Right renal pelvis (tissue), 4 donors: ENCODE measurements around the gene AFF2. TPM values are rescaled to one million over a fixed set of nuclear protein-coding genes. Genes with fewer than 3 reads are reported as not detected.

ENCODE experiments used
- DNase-seq, 4 donors: peaks; one replicate each; pipeline ENCODE4 v3.0.0-alpha.2; 2013; ENCODE audit warnings: low read depth in 4 of 4, low spot score in 3 of 4, missing footprints in 1 of 4
- polyA plus RNA-seq, 4 donors: library from polyadenylated mRNA; unstranded; fragments of 120-200 nt; gene quantifications; one replicate each; pipeline ENCODE4 v1.2.1, GENCODE V29; 2013; ENCODE audit not compliant: insufficient read length in 4 of 4

AFF2 gene
- polyA plus RNA-seq, 4 donors: 4.7 to 5.9 (median 5.0) TPM

GRCh38 chrX:148813967-148814366 lies 313.6 kb downstream of the AFF2 start:
- DNase-seq: no peak

- DNase-seq: no peak
Measured at GRCh38 chrX:148815218-148815961, 315.0 kb downstream of the AFF2 start.

- DNase-seq: no peak
Measured at GRCh38 chrX:148823986-148824385, 323.6 kb downstream of the AFF2 start.

GRCh38 chrX:148825696-148826095 lies 325.3 kb downstream of the AFF2 start:
- DNase-seq: no peak

DNA sequence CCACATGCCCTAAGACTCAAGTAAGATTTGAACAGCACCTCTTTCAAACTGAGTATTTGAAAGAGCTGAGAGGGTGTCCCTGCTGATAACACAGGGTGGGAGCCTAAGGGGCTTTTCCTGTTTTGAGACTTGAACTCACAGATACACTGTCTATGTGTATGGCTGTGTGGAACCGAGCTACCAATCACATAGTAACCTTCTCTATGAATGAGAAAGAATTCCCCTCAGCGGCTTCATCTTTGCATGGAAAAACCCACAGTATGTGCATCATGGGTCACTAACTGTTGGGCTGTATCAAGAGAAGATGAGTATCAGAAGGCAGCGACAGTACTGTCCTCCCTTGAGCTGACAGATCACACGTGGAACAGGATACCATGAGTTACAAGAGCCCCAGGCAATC lies 336.3 kb downstream of the AFF2 start:
- DNase-seq: no peak

- DNase-seq: no peak
Measured at GRCh38 chrX:148850631-148851030, 350.2 kb downstream of the AFF2 start.

DNA sequence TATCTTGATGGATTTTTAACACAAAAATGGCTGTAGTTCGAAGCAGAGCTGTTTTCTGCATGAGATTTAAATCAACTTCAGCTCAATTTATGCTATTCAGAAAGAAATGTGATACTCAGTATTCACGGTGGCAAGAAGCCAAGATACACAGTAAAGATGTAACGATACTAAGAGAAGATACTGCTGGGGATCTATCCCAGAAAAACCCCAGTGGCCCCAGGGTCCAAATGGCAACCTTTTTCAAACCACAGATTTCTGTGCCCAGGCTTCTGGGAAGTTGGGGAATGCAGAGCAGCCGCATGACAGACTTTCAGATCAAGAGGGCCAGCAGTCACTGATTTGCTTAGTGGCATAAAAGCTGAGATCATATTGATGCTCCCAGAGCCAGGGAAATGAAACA lies 353.9 kb downstream of the AFF2 start:
- DNase-seq: no peak

GRCh38 chrX:148856505-148856904 lies 356.1 kb downstream of the AFF2 start:
- DNase-seq: no peak

- no peak for DNase-seq
Measured at GRCh38 chrX:148865277-148866210, 365.1 kb downstream of the AFF2 start.

GRCh38 chrX:148867596-148867995 lies 367.2 kb downstream of the AFF2 start:
- no peak for DNase-seq

GRCh38 chrX:148871422-148872160 lies 371.2 kb downstream of the AFF2 start:
- DNase-seq: no peak

- DNase-seq: no peak
Measured at GRCh38 chrX:148872161-148872535, 371.7 kb downstream of the AFF2 start.

DNA sequence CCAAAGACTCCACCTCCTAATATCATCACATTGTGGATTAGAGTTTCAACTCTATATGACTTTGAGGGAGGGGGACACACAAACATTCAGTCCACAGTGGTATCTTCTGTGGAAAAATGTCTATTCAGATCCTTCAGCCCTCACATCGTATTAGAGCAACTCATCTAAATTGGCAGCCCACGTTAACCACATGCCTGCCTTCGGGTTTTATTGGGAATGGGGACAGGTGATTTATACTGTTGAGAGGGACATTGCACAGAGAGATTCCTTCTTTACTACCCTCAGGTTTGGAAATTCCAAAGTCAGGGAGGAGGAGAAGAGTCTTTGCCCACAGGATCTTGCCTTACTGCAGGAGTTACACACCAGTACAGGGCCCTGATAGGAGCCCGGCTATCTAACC lies 372.5 kb downstream of the AFF2 start:
- DNase-seq: no peak

- no peak for DNase-seq
Measured at GRCh38 chrX:148874636-148875246, 374.3 kb downstream of the AFF2 start.

DNA sequence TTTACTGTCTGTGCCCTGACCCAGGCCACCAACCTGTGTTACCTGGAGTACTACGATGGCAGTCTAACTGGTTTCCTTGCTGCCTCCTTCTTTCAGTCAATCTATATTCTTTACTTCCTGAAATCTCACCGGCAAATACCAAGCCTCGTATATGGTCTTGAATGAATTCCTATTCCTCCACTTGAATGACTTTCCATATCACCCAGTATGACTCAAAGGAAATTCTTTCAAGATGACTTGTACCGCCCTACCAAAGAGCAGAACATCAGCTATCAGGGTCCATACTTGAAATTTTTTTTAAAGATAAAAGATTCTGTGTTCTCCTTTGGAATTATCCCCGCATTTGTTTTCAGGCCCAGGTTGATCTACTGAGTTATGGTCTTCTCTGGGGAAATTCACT lies 378.0 kb downstream of the AFF2 start:
- DNase-seq: no peak

- DNase-seq: no peak
Measured at GRCh38 chrX:148885203-148885602, 384.8 kb downstream of the AFF2 start.

GRCh38 chrX:148893395-148893794 lies 393.0 kb downstream of the AFF2 start:
- DNase-seq: no peak

- DNase-seq: no peak
Measured at GRCh38 chrX:148902581-148902980, 402.2 kb downstream of the AFF2 start.

DNA sequence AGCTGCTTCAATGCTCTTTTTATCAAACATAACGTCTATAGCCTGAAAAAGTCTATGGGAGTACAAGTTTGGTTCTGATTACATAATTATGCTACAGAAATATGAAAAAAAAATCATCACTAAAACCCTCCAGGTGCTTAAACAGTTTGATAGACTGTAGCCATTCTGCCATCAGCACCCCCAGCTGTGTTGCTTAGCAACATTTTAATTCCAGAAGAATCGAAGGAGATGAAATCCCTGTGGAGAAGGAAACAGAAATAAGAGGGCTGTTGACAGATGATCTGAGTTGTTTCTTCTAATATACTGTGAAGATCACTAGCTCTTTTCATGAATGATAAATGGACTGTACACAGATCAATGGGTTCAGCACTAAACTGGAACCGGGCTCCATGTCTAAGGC lies 402.8 kb downstream of the AFF2 start:
- DNase-seq: no peak

GRCh38 chrX:148904421-148905111 lies 404.1 kb downstream of the AFF2 start:
- DNase-seq: no peak
